HepG2 (cell line): ENCODE data around the gene ADSL. TPM values are rescaled to one million over a fixed set of nuclear protein-coding genes. Genes with fewer than 3 reads are reported as not detected.
A peak's percentile ranks its signal among the peaks of the same experiment; 100 is the strongest.

Experiments used
- ARNTL ChIP-seq: sonication (generic); formaldehyde crosslinking; IDR thresholded peaks from 2 replicates; pipeline ENCODE4 v1.4.0; 2020; ENCODE audit warnings: mild to moderate bottlenecking, missing genetic modification reagents
- HNRNPL ChIP-seq: fragments of 200-400 bp; formaldehyde crosslinking; IDR thresholded peaks from 2 replicates; pipeline ENCODE4 v1.6.1; 2017; ENCODE audit warnings: mild to moderate bottlenecking, low read depth, low read length
- NCOA1 ChIP-seq: sonication (generic); formaldehyde crosslinking; IDR thresholded peaks from 2 replicates; pipeline ENCODE4 v1.9.0; 2021; ENCODE audit warnings: missing genetic modification reagents
- NKX3-1 ChIP-seq: sonication (generic); formaldehyde crosslinking; IDR thresholded peaks from 2 replicates; pipeline ENCODE4 v1.5.0; 2020; ENCODE audit warnings: missing genetic modification reagents
- NR2F6 ChIP-seq, 2 experiments: IDR thresholded peaks; 2 replicates each; pipeline ENCODE4 v1.6.1; 2016; ENCODE audit warnings: antibody characterized with exemption in 1 of 2, mild to moderate bottlenecking in 1 of 2
- RFXAP ChIP-seq: sonication (generic); formaldehyde crosslinking; IDR thresholded peaks from 2 replicates; pipeline ENCODE4 v1.4.0; 2020; ENCODE audit warnings: missing genetic modification reagents, borderline replicate concordance
- TAF1 ChIP-seq: sonication (generic); formaldehyde crosslinking; IDR thresholded peaks from 2 replicates; pipeline ENCODE4 v1.4.0; 2020; ENCODE audit warnings: missing genetic modification reagents
- TBX2 ChIP-seq: sonication (generic); formaldehyde crosslinking; IDR thresholded peaks from 2 replicates; pipeline ENCODE4 v1.5.0; 2020; ENCODE audit warnings: missing genetic modification reagents, mild to moderate bottlenecking, borderline replicate concordance
- ZFP36 ChIP-seq: fragments of 150-350 bp; IDR thresholded peaks from 2 replicates; pipeline ENCODE4 v1.6.1; 2018; ENCODE audit warnings: borderline replicate concordance, low read length, low read depth; ENCODE audit not compliant: partially characterized antibody
- ZMYM4 ChIP-seq: sonication (generic); formaldehyde crosslinking; IDR thresholded peaks from 2 replicates; pipeline ENCODE4 v1.8.1; 2023; ENCODE audit warnings: mild to moderate bottlenecking, missing genetic modification reagents
- ZNF331 ChIP-seq: sonication (generic); formaldehyde crosslinking; IDR thresholded peaks from 2 replicates; pipeline ENCODE4 v1.4.0; 2020; ENCODE audit warnings: missing genetic modification reagents
- ZNF484 ChIP-seq: sonication (generic); formaldehyde crosslinking; IDR thresholded peaks from 2 replicates; pipeline ENCODE4 v1.5.1; 2020; ENCODE audit warnings: mild to moderate bottlenecking, low read depth, missing genetic modification reagents, borderline replicate concordance
- polyA plus RNA-seq, 8 experiments: library from polyadenylated mRNA; depleted of rRNA in 3 of 8; stranded (reverse) in 7 of 8; unstranded in 1 of 8; fragments of >200 nt; fragmentation: Illumina TruSeq in 4 of 8; extraction: Trizol in 4 of 8; gene quantifications; 2 replicates each; pipeline versions ENCODE4 v1.2.1 to v1.2.3, GENCODE V29; 2011 to 2016; ENCODE audit warnings: low read depth in 4 of 8, missing spikeins in 1 of 8, mixed read lengths in 1 of 8; ENCODE audit not compliant: insufficient read depth in 1 of 8
- total RNA-seq, 5 experiments: library from RNA; depleted of rRNA; stranded (reverse); fragments of >200 nt; fragmentation: Illumina TruSeq; extraction: Trizol; gene quantifications; 2 replicates each; pipeline ENCODE4 v1.2.3, GENCODE V29; 2016; ENCODE audit warnings: low read depth in 1 of 5
- TF ChIP-seq, protein P1 (sequence below): sonication (generic); formaldehyde crosslinking; IDR thresholded peaks from 2 replicates; pipeline ENCODE4 v1.4.0; 2020; ENCODE audit warnings: mild to moderate bottlenecking, low read depth, missing genetic modification reagents
- TF ChIP-seq, protein P2 (sequence below): sonication (generic); formaldehyde crosslinking; IDR thresholded peaks from 2 replicates; pipeline ENCODE4 v1.4.0; 2020; ENCODE audit warnings: missing genetic modification reagents
- TF ChIP-seq, protein P3 (sequence below): sonication (generic); formaldehyde crosslinking; conservative IDR thresholded peaks from 2 replicates; pipeline ENCODE4 v1.4.0; 2020; ENCODE audit warnings: missing genetic modification reagents
- TF ChIP-seq, protein P4 (sequence below): IDR thresholded peaks from 2 replicates; pipeline ENCODE4 v1.6.1; 2016; ENCODE audit warnings: missing compliant biosample characterization, missing genetic modification reagents, borderline replicate concordance
- TF ChIP-seq, protein P5 (sequence below): sonication (generic); formaldehyde crosslinking; IDR thresholded peaks from 2 replicates; pipeline ENCODE4 v1.4.0; 2020; ENCODE audit warnings: missing genetic modification reagents, borderline replicate concordance

The ADSL gene
- total and polyA plus RNA-seq, 2 of the 13 experiments (the other 11 are each of a cell fraction or from before 2014, with no cell fraction given), result 123 to 174 TPM

DNA sequence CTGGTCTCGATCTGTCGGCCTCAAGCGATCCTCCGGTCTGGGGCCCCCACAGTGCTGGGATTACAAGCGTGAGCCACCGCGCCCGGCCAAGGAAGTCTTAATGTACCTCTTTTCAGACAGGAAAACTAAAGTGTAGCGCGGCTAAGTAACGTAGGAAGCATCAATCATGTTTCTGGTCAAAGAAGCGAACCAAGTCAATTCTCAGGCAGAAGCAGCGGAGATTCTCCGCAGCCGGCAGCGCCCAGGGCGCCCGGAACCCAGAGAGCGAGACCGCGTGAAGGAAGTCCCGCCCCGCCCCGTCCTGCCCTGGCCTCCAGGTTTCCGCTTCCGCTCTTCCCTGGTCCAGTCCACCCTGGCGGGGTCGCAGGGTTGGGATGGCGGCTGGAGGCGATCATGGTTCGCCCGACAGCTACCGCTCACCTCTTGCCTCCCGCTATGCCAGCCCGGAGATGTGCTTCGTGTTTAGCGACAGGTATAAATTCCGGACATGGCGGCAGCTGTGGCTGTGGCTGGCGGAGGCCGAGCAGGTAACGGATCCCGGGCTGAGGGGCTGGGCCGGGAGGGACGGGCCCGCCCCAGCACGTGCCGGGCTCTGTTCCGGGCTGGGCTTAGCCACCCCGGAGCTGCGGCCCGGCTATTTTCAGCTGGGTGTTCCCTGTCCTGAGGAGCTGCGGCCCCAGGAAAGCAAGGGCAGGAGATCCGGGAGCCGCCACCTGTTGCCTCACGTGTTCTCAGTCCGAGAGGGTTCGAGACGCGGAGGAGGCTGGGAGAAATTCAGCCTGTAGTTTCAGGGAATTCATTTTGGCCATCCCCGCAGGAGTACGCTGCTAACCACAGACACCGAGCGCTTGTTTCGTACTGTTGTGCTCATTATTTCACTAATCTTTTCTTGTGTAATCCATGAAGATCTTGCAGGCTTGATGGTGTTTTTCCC lies at the start of gene ADSL (continued):
- TF ChIP-seq TAF1 (CRISPR knock-in tag), result peak; percentile 92
- TF ChIP-seq, protein P1, sequence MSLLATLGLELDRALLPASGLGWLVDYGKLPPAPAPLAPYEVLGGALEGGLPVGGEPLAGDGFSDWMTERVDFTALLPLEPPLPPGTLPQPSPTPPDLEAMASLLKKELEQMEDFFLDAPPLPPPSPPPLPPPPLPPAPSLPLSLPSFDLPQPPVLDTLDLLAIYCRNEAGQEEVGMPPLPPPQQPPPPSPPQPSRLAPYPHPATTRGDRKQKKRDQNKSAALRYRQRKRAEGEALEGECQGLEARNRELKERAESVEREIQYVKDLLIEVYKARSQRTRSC, result peak; percentile 96
- TF ChIP-seq ZMYM4, result peak; percentile 71
- peak; percentile 93 for TF ChIP-seq ARNTL (CRISPR knock-in tag)
- TF ChIP-seq, protein P2, sequence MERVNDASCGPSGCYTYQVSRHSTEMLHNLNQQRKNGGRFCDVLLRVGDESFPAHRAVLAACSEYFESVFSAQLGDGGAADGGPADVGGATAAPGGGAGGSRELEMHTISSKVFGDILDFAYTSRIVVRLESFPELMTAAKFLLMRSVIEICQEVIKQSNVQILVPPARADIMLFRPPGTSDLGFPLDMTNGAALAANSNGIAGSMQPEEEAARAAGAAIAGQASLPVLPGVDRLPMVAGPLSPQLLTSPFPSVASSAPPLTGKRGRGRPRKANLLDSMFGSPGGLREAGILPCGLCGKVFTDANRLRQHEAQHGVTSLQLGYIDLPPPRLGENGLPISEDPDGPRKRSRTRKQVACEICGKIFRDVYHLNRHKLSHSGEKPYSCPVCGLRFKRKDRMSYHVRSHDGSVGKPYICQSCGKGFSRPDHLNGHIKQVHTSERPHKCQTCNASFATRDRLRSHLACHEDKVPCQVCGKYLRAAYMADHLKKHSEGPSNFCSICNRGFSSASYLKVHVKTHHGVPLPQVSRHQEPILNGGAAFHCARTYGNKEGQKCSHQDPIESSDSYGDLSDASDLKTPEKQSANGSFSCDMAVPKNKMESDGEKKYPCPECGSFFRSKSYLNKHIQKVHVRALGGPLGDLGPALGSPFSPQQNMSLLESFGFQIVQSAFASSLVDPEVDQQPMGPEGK (CRISPR knock-in tag), result peak; percentile 50
- TF ChIP-seq NCOA1 (CRISPR knock-in tag), result no peak
- TF ChIP-seq ZFP36, result no peak
- TF ChIP-seq HNRNPL, result no peak
- peak; percentile 80; the same call in 1 of the 2 replicates for TF ChIP-seq ZNF331 (CRISPR knock-in tag)
- TF ChIP-seq, protein P3, sequence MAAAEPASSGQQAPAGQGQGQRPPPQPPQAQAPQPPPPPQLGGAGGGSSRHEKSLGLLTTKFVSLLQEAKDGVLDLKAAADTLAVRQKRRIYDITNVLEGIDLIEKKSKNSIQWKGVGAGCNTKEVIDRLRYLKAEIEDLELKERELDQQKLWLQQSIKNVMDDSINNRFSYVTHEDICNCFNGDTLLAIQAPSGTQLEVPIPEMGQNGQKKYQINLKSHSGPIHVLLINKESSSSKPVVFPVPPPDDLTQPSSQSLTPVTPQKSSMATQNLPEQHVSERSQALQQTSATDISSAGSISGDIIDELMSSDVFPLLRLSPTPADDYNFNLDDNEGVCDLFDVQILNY (CRISPR knock-in tag), result peak; percentile 61; the same call in 1 of the 2 replicates
- TF ChIP-seq RFXAP (CRISPR knock-in tag), result no peak; the same call in 1 of the 2 replicates
- peak; percentile 88; the same call in 1 of the 2 replicates for TF ChIP-seq TBX2 (CRISPR knock-in tag)
- peak; percentile 36; the same call in 1 of the 2 replicates for TF ChIP-seq NR2F6 (IDR thresholded peaks at IDR 0.05)
- peak; percentile 65 for TF ChIP-seq NR2F6 (CRISPR knock-in tag; IDR thresholded peaks at IDR 0.05)
- no peak for TF ChIP-seq ZNF484 (CRISPR knock-in tag)
- TF ChIP-seq NKX3-1 (CRISPR knock-in tag), result peak; percentile 77
- TF ChIP-seq, protein P4, sequence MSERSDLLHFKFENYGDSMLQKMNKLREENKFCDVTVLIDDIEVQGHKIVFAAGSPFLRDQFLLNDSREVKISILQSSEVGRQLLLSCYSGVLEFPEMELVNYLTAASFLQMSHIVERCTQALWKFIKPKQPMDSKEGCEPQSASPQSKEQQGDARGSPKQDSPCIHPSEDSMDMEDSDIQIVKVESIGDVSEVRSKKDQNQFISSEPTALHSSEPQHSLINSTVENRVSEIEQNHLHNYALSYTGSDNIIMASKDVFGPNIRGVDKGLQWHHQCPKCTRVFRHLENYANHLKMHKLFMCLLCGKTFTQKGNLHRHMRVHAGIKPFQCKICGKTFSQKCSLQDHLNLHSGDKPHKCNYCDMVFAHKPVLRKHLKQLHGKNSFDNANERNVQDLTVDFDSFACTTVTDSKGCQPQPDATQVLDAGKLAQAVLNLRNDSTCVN (CRISPR knock-in tag), result peak; percentile 84
- TF ChIP-seq, protein P5, sequence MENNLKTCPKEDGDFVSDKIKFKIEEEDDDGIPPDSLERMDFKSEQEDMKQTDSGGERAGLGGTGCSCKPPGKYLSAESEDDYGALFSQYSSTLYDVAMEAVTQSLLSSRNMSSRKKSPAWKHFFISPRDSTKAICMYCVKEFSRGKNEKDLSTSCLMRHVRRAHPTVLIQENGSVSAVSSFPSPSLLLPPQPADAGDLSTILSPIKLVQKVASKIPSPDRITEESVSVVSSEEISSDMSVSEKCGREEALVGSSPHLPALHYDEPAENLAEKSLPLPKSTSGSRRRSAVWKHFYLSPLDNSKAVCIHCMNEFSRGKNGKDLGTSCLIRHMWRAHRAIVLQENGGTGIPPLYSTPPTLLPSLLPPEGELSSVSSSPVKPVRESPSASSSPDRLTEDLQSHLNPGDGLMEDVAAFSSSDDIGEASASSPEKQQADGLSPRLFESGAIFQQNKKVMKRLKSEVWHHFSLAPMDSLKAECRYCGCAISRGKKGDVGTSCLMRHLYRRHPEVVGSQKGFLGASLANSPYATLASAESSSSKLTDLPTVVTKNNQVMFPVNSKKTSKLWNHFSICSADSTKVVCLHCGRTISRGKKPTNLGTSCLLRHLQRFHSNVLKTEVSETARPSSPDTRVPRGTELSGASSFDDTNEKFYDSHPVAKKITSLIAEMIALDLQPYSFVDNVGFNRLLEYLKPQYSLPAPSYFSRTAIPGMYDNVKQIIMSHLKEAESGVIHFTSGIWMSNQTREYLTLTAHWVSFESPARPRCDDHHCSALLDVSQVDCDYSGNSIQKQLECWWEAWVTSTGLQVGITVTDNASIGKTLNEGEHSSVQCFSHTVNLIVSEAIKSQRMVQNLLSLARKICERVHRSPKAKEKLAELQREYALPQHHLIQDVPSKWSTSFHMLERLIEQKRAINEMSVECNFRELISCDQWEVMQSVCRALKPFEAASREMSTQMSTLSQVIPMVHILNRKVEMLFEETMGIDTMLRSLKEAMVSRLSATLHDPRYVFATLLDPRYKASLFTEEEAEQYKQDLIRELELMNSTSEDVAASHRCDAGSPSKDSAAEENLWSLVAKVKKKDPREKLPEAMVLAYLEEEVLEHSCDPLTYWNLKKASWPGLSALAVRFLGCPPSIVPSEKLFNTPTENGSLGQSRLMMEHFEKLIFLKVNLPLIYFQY, result peak; percentile 91
